Activated gamma-delta T cell (primary cell): Measurements from ENCODE around the gene ACAD8.
"Not testable (repeated sequence)": the region's sequence is repeated elsewhere in the genome, so short reads cannot be mapped to it uniquely, and the experiment has no call there.

Source experiments
- DNase-seq: peaks from one replicate; lab custom pipeline; 2025; lab: John Stamatoyannopoulos, UW

ACAD8 gene

DNA sequence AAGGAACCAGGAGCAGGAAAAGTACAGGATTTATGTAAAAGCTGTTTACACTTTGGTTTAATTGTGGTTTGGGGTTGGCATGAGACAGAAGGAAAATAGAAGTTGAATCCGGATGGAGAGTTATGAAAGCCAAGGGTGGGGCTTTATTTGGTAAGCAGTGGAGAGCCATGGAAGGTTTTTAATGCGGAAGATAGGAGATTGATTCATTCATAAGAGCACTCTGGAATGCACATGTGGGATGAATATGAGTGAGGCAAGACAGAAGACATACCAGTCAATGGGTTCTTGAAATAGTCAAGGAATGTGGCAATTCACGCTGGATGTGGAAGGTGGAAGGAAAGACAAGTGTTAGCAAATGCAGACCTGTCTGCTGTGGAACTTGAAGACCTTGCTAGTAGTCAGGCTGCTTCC lies 13.5 kb downstream of the ACAD8 start:
- no peak for DNase-seq

DNA sequence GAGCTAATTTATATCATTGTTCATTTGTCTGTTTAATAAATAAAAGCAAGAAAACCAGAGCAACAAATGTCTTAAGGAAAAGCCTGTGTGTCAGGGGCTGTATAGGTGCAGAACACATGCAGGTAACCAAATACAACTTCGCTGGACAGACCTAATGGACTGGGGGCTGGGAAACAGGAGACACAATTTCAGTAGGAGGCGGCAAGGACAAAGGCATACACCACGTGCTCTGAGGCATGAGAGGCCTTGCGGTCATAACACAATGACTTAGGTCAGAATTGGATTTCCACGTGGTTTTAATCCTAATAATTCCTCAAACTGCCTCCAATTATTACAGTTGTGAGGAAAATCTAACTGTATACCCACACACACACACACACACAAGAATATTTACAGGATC lies 14.1 kb downstream of the ACAD8 start:
- no peak for DNase-seq

DNA sequence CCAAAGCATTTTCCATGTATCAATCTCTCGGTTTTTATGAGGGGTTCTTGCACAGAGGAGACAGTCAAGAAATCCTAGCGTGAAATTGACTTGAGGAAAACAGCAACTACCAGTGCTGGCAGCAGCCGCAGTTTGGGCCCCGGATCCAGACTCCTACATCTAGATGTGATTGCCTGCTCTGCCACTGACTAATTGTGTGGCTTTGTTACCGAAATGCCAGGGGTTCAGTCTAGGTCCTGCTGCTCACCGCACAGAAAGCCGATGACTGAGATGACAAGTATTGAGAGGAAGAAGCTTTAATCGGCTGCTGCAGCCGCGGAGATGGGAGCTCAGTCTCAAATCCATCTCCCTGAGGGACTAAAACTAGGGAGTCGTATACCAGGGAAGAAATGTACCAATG lies 14.6 kb downstream of the ACAD8 start:
- DNase-seq = no peak

DNA sequence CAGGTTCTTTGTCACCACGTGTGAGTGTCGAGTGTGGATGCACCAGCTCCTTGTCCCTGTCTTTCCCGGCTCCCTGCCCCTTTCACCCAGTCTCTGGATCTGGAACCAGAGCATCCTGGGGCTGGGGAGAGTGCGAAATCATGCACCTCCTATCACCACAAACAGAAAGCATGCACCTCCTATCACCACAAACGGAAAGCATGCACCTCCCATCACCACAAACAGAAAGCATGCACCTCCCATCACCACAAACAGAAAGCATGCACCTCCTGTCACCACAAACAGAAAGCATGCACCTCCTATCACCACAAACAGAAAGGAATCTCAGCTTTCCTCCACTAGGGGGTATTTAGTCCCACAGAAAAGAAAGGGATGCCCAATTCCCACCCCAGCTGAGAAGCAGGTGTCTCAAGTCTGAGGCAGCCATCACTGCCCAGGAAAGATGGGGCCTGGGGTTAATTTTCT lies 16.9 kb downstream of the ACAD8 start:
- no peak for DNase-seq

DNA sequence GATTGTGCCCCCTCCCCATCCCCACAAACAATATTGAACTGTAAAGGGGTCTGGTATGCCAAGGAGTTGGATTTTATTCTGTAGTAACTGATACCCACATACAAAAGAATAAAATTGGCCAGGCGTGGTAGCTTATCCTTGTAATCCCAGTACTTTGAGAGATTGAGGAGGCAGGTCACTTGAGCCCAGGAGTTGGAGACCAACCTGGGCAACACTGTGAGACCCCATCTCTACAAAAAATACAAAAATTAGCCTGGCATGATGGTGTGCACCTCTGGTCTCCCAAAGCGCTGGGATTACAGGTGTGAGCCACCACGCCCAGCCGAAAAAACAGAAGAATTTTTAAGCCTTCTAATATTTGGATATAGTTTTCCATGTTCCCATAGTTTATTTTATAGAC lies 18.6 kb downstream of the ACAD8 start:
- DNase-seq = no peak

DNA sequence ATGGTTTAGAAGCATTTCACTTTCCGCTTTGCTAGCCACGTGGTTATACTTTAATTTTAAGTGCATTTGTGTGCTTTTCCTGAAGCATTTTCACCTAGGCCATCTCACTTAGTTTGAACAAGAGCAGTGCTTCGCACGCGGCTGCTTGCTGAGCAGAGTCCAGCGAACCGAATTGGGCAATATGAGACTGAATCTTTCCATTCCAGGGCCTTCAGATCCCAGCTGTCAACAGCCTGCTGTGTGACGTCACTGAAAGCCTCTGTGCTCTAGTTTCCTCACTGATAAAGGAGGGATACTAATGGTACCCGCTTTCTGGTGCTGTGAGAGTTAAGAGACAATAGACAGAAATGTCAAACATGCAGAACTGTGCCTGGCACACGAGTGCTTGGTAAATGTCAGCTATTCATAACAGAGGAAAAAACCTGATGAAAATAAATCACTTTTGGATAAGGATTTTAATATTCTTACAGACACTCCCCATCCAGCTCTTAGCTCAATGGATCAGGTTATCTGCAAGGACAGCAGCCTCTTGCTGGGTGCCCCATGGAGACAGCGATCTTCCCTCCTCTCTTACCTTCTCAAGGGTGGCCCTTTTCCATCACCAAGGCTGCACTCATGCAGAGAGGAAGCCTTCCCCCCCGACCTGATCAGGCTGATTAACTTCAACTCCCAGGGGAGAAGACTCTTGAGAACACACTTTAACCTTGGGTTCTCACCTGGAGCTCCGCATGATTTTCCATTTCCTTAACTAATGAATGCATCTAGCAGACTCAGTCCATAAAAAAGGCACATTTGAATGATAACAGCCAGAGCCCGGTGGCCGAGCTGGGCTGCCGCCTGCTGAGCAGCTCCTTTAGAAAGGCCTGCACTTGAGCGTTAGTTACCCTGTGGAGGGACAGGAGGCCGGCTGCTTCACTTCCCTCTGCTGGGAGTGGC lies 19.3 kb downstream of the ACAD8 start:
- no peak for DNase-seq

DNA sequence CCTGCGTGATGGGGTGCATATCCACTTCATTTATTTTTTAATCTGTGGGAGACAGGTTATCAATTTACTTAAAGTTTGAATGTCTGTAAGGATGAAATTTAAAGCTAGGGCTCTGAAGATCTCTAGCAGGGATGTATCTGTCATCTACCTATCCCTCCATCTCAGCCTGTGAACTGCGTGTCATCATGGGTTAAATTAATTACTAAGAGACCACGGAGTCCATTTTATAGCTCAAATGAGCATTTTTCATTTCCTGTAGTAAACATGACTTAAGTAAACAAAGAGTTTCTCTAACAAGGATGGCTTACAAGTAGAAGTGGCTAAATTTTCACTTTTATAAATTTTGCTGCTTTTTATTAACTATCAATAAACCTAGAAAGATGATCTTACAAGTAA lies 19.9 kb downstream of the ACAD8 start:
- DNase-seq = no peak

DNA sequence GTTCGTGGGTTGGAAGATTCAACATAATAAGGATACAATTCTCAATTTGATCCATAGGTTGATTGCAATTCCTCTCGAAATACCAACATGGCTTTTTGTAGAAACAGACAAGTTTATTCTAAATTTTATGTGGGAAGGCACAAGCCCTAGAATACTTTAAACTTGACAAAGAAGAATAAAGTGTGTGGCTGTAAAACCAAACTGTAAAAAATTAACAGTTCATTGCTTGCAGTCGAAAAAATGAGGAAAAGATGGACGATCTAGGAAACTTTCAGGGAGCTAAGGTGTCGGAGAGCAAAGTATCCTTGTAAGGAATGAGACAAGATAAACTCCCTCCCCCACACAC lies 21.8 kb downstream of the ACAD8 start:
- DNase-seq = no peak

DNA sequence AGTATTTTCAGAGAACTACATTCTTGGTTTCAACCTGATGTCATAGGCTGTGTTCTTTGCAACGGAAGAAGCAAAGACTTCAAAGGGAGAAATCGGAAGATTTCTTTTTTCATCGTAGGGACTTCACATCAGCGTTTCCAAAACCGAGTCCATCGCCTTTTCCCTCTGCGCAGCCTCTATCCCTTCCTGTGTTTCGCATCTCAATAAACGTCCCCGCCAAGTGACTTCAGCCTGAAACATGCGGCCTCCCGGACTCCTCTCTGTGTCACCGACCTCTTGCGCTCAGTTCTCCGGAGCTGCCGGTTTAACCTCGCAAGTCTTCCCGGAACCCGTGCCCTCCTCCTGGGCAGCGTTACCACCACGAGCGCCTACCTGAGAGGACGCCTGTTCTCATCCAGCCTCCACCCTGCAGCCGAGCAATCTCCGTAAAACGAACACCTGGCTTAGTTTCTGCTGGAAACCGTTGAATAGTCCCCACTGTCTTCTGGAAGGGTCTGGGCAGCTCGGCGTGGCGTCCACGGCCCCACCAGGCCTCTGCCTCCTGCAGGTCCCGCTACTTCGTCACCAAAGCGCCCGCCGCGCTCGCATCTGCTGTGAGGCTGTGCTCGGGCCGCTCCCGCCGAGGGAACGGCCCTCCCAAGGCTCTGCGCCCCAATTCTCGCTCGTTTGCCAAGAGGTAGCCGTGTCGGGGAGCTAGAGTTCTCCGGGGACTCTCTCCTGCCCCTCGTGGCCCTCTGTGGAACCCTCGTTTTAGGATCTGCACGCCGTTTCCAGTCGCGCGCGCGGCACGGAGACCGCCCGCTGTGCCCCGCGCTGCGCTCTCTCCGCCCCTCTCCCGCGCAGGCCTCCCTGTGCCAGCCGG lies 22.4 kb downstream of the ACAD8 start, which contains the start of gene GLB1L3:
GLB1L3 (plus strand) TSS at position 846 of the 862 bp plus-strand sequence. CDS start 362 bp downstream, outside the sequence.
- DNase-seq = peak; percentile 30

DNA sequence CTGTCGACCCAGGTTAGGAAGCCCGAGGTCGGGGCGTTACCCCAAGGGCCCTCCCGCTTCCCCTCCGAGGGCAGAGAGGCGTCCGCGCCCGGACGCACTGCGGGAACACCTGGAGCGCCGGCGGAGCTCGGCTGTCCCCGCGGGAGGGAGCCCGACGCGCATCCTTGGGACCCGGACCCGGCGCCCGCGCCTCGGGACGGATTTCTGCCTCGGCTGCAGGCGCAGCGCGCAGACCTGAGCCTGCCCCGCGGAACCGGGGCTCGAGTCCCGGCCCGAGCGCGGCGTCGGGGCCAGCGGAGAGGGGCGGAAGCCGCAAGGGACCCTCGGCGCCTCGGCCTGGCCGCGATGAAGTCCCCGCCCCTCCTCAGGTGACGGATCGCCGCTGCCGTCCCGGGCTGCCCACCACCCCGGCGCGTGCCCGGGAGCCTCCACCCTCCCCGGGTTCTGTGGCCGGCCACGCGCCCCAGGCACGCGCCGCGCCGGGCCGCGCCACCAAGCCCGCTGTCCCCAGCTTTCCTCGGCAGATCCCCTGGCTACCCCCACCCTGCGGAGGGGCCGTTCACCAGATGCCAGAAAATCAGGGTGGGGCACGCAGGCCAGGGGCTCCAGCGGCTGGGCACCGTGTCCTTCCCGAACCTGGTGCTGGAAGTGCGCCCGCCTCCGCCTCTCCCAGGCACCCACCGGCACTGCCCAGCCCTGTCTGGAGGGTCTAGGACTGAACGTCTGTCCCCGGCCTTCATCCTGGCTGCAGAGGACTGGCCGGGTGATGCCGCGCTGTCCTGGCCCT lies 23.2 kb downstream of the ACAD8 start:
- DNase-seq = no peak

DNA sequence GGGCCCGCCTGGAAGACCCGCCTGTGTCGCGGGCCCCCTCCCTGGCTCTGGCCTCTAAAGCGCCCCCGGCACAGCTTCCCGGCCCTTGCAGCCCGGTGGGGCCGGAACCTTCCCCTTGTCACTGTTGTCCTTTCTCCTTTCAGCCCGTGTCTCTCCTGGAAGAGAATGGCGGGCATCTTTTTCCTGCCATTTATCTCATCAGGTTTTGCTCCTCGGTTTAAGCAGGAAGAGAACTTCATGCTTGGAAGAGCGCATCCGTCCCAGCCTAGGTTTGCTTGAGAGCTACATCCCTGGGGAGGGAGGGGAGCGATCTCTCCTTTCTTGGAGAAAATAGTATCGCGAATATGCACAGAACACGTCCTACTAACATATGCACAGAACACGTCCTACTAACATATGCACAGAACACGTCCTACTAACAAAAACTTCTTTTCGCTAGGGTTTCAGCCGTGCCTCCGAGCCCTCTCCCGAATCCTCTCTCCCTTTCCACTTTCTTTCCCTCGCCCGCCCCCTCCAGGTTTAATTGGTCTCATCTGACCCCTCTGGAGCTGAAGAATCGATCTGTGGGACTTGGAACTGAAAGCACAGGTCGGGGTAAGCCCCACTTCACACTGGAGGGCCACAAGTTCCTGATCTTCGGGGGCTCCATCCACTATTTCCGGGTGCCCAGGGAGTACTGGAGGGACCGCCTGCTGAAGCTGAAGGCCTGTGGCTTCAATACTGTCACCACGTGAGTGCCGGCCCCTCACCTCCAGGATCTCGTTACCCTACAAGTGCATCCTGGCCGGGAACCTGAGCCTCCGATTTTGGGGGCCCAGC lies 24.0 kb downstream of the ACAD8 start:
- DNase-seq = no peak

DNA sequence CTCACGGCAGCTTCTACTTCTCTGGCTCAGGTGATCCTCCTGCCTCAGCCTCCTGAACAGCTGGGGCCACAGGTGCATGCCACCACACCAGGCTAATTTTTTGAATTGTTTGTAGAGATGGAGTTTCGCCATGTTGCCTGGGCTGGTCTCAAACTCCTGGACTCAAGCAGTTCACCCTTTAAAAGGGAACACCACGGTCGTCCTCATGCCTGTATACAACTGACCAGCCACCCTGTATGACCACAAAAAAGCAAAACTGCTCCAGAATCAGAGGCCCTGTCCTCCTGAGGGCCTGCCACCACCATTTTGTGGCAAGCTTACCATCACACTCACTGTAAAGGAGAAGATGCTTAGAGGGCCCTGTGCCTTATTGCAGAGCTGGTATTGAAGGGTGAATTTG lies 25.0 kb downstream of the ACAD8 start:
- DNase-seq = no peak

DNA sequence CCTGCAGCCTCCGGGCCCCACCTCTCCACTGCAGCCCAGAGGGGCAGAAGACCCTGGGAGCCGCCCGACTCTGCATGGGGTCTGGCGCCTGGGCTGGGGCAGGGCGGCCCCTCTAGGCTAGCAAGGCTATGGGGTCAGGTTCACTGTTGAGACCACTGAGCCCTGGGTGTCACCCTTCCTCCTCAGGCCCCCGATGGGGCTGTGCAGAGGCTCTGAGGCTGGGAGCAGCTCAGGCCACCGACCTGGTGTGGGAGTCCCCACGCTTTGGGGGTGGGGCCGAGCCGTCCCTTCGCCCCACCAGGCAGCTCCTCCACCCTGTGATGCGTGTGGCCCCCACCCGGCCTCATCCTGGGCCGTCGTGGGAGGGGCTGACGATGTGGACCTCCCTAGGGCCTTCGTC lies 28.3 kb downstream of the ACAD8 start:
- not testable (repeated sequence) for DNase-seq

DNA sequence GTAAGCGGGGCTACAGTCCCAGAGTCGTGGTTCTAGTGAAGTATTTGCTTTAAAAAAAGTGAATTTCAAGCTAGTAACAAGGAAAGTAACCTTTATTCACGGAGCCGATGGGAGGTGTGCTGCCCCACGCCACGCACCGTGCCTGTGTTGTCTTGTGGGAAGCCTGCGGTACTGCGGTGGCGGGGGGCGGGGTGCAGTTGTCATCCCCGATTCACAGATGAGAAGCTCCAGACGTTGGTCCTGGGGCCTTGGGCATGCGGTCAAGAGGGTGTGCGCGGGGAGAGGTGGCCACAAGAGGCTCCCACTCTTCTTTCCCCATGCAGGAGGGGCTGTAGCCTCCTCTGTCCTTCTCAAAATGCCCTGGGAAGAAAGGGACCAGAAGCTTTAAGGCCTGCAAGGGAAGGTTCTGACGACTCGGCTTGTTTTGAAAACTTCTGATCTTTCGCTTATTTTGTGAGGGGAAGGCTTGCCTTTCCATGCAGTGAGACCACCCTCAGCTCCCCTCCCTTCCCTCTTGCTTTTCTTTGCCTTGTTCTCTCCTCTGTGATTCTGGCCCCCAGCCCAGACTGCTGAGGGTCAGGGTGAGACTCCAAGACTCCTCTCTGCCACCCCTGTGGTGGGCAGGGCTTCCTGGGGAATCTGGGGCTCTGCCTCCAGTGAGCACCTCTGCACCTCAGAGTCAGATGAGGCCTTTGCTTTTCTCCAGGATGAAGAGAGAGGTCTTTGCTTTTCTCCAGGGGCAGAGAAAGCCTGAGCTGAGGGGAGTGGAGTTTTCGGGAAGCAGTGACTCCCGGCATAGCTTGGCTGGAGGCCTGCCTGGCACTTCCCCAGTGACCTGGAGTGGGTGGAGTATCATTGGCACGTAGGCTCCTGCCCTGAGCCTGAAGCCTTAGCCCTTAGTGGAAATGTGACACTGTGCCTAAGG lies 29.0 kb downstream of the ACAD8 start:
- DNase-seq = no peak

DNA sequence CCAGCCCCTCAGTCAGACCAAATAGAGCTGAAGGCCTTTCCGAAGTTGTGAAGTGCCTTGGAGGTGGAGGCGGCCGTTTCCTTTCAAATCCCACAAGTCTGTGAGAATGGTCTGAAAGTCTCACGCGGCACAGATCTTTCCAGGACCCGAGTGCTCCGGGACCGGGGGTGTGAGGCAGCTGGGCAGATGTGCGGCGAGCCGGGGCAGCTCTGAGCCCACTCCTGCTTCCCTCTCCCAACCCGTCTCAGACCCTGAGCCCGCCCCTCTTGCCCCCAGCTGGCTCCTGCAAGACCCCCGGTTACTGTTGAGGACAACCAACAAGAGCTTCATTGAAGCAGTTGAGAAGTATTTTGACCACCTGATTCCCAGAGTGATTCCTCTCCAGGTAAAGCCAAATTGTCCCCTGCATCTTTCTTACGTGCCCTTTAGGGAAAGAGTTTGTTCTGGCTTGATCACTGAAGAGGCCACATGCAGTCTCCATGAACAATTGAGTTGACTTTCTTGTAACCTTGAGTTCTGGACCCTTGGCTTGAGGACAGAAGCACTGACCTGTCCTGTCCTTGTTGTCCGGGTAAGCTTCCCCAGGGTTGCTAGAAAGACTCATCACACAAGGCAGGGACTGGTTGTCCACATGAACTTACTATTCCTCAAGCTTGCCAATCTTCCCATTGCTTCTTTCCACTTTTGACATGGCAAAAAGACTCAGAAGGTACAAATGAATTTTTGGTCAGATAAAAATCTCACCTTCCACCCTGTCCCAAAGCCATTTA lies 30.3 kb downstream of the ACAD8 start:
- no peak for DNase-seq

DNA sequence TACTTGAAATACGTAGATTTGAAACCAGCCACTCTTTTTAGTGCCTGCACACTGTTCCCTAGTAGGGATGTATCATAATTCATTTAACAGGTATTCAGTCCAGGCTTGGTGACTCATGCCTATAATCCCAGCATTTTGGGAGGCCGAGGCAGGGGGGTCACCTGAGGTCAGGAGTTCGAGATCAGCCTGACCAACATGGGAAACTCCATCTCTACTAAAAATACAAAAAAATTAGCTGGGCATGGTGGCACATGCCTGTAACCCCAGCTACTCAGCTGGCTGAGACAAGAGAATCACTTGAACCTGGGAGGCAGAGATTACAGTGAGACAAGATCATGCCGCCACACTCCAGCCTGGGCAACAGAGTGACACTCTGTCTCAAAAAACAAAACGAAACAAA lies 31.0 kb downstream of the ACAD8 start:
- DNase-seq = not testable (repeated sequence)

DNA sequence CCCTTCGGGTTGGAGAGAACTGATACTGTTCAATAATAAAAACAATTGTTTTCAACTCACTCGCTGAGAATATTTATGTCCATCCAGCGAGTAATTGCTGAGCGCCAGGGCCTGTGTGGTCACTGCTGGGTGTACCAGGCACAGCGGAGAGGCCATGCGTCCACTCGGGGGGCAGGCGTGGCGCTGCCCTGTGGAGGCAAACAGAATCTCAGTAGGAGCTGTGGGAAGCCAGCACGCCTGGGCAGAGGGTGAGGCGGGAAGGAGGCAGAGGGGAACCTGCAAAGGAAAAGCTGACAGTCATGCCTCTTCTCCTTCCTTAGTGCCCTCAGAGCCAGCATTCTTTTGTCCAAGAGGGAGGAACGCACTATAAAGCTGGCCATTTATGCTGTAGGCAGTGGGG lies 34.2 kb downstream of the ACAD8 start:
- no peak for DNase-seq

DNA sequence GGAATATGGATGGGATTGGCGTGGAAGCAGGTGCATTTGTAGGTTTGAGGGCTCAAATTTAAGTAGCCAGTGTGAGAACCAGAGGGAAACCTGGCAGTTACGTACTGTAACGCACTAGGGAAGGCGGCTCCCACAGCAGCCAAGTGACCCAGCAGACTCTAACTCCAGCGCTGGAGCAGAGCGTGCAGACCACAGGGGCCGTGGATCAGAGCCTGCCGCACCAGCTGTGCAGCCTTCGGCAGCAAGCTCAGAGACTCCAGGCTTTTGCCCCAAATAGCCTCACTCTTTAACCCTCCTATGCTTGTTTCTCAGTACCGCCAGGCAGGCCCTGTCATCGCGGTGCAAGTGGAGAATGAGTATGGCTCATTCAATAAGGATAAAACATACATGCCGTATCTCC lies 35.1 kb downstream of the ACAD8 start:
- no peak for DNase-seq

DNA sequence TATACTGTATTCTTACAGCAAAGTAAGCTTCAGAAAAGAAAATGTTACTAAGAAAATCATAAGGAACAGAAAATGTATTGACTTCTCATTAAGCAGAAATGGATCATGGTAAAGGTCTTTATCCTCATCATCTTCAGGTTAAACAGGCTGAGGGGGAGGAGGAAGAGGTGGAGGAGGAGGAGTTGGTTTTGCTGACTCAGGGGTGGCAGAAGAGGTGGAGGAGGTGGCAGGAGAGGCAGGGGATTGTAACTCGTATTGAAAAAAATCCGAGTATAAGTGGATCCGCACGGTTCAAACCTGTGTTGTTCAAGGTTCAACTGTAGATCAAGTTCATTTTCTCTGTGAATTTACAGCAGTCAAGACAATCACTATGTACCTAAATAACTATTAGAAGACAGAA lies 35.8 kb downstream of the ACAD8 start:
- no peak for DNase-seq
